GM10847 (cell line): Measurements from ENCODE around the gene MAX.

ENCODE experiments used
- POLR2A ChIP-seq: IDR thresholded peaks from 2 replicates; pipeline ENCODE4 v1.6.1; 2011; ENCODE audit not compliant: insufficient read length; ENCODE audit errors: extremely low read depth

Gene MAX

GRCh38 chr14:65117769-65118745 is 15.7 kb upstream of the MAX start:
- no peak for TF ChIP-seq POLR2A

GRCh38 chr14:65115615-65116014 is 13.3 kb upstream of the MAX start:
- no peak for TF ChIP-seq POLR2A

DNA sequence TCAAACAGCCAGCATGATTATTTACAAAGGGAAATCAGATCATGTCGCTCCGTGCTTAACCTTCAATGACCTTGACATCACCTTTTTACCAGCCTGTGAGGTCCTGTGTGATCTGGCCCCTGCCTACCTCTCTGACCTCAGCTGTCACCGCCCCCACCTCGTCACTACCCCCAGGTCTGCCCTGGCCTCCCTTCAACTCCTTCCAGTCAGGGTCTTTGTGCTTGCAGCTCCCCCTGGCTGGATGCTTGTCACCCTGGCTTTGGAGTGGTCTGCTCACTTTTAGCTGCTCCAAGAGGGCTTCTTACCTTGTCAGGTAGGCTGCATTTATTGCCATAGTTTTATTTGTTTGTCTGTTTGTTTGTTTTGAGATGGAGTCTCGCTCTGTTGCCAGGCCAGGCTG is 8.2 kb upstream of the MAX start:
- TF ChIP-seq POLR2A, result no peak

DNA sequence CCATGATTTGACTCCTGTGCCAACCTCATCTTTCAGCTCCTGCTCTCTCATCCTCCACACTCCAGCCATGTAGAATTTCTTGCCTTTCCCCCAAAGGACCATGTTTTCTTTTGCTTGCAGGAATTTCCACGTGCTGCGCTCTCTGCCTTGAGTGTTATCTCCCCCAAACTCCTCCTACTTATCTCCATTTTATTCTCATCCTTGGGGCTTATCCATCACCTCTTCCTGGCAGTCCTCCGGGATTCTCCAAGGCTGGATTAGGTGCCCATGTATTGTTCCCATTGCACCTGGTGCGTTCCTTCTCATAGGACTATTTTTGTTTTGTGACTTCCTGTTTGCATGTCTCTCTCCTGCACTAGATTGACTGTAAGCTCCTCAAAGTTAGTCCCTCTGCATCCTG is 7.0 kb upstream of the MAX start:
- TF ChIP-seq POLR2A, result no peak

GRCh38 chr14:65107200-65107599 is 4.9 kb upstream of the MAX start:
- no peak for TF ChIP-seq POLR2A

DNA sequence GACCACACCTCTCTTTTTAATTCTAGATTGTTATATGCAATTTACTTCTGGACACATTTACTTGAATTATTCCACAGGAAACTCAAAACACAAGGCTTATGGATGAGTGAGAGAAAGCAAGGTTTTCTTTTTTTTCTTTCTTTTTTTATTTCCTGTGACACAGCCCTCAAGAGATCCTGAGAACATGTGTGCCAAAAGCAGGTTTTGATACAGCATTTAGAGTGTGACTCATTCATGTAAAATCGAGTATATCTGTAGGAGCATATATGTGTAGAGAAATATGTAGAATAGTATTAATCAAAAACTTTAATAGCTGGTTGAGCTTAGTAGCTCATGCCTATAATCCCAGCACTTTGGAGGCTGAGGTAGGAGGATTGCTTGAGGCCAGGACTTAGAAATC is 4.4 kb upstream of the MAX start:
- no peak for TF ChIP-seq POLR2A

GRCh38 chr14:65106316-65106715 is 4.0 kb upstream of the MAX start:
- TF ChIP-seq POLR2A, result no peak

DNA sequence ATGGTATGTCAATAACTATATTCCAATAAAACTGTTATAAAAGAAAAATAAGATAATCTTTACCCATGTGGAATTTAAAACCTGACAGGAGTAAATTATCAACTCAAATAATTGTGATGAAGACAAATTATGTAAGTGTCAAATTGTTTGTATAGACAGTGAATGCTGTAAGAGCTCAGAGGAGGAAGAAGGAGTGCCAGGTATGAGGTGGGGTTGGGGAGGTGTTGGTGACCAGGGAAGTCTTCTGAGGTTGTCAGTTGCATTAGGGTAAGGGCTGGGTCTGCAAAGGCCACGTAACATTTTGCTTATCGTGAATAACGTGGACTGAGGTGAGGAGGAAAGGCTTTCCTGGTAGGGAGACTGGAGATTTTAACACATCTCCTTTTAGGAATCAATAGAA is 2.5 kb upstream of the MAX start:
- no peak for TF ChIP-seq POLR2A

GRCh38 chr14:65103150-65103760 is 938 bp upstream of the MAX start:
- TF ChIP-seq POLR2A, result no peak

GRCh38 chr14:65101631-65102440 is 481 bp downstream of the MAX start:
- no peak for TF ChIP-seq POLR2A

- no peak for TF ChIP-seq POLR2A
Measured at GRCh38 chr14:65100922-65101541, 1.3 kb downstream of the MAX start.

GRCh38 chr14:65098586-65098985 is 3.7 kb downstream of the MAX start:
- TF ChIP-seq POLR2A, result no peak

DNA sequence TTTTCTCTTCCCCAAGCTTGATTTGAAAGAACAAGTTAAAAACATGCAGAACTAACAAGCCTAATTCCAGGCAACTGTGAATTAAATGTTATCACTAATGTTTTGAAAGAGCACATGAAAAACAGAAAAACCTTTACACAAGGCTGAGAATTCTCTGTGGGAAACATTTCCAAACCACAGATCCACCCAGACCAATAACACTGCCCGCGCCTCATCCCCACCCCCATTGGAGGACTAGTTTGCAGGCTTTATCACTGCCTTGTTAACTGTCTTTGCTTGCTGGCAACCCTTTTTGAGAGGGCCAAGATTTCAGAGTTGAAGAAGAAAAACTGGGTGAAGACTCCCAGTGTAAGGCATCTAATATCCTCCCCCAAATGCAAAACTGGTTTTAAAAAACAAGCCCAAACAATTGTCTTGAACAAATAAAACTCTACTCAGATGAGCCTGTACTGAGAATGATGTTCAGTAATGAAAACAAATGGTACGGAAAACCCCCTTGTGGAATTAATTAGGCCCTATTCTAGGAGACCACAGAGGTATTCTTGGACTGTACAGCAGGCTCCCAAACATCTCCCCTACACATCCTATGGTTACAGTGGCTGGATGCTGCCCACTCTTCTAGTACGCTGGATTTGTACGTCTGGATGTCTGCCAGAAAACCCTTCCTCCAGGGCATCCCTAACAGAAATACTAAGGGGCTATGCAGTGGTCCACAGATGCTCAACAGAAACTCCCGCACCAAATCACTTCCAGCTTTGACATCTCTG is 5.8 kb downstream of the MAX start:
- no peak for TF ChIP-seq POLR2A

DNA sequence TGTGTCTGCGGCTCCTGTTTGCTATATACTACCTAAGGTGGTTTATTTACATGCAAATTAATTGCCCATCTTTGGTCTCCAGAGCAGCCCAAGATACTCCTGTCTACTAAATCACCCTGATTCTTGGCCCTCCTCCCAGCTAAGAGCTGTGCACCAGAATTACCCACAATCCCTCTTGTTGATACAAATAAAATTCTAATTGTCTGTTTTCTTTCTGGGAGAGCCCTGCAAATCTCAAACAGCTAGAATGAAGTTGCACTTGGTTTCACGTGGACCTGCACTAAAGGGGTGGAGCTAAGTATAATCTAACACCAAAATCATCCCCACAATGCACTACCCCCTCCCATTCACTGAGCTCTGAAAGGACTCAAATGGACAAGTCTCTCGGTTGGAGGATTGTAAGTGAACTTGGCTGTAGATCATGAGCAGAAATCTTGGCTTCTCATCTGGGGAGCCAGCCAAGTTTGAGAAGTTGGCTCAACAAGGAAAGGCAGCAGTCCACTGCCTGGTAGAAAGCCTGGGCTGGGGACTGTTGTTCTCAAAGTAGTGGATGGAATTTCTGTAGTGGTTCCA is 6.6 kb downstream of the MAX start:
- no peak for TF ChIP-seq POLR2A
